ENCODE measurements around the gene RNU7-1. TPM values are rescaled to one million over a fixed set of nuclear protein-coding genes. Genes with fewer than 3 reads are reported as not detected.

RNU7-1 gene
- total and polyA plus RNA-seq, 3 donors from 2014 or later = not detected

DNA sequence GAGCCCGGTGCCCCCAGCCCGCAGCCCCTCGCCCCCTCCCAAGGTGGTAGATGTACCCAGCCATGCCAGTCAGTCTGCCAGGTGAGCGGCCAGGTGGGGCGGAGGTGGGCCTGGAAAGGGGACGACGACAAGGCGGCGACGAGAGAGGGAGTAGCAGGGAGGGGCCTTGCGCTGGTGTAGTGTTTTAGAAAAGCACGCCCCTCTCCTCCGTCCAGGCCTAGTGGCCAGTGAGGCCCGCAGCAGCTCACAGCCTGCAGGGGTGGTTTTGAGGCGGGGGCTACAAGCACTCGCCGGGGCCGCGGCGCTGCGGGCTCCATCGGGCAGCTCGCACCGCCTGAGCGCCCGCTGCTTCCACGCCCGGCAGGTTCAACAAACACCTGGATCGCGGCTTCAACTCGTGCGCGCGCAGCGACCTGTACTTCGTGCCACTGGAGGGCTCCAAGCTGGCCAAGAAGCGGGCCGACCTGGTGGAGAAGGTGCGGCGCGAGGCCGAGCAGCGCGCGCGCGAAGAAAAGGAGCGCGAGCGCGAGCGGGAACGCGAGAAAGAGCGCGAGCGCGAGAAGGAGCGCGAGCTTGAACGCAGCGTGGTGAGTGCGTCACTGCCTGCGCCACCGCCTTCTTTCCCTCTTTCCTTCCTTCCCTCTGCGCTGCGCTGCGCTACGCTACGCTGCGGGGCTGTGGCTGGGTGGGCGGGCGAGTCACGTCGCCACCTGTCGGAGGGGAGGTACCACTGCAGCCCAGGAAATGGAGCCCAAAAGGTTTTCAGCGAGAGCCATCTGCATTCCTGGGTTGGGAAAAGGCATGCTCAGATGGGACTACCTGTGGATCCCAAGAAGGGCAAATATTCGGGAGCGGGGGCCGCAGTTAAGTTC, 5.9 kb upstream of the RNU7-1 start:
- Histone ChIP-seq H3K27me3 (no peaks in the 10 kb centered on the region), H3K27ac (peak overlapping the region; percentile 88 to 94), H3K36me3 (ENCODE audit: low read depth, missing control alignments) (no peaks in the 10 kb centered on the region), H3K9me3 (no peaks in the 10 kb centered on the region), H3K4me3 (peak overlapping the region; percentile 70 to 79), H3K4me1 (peaks cover 30% of the 10 kb centered on the region)
- 0% methylated on average over 2 to 80 of the region's 80 CpGs for WGBS, 2 donors
- TF ChIP-seq, protein P1, sequence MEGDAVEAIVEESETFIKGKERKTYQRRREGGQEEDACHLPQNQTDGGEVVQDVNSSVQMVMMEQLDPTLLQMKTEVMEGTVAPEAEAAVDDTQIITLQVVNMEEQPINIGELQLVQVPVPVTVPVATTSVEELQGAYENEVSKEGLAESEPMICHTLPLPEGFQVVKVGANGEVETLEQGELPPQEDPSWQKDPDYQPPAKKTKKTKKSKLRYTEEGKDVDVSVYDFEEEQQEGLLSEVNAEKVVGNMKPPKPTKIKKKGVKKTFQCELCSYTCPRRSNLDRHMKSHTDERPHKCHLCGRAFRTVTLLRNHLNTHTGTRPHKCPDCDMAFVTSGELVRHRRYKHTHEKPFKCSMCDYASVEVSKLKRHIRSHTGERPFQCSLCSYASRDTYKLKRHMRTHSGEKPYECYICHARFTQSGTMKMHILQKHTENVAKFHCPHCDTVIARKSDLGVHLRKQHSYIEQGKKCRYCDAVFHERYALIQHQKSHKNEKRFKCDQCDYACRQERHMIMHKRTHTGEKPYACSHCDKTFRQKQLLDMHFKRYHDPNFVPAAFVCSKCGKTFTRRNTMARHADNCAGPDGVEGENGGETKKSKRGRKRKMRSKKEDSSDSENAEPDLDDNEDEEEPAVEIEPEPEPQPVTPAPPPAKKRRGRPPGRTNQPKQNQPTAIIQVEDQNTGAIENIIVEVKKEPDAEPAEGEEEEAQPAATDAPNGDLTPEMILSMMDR (IDR thresholded peaks at IDR 0.05) = peak; percentile 94 to 99 (median 95)
- TF ChIP-seq POLR2A (IDR thresholded peaks at IDR 0.05) = peak; percentile 25
- intact Hi-C loops (cut with DNase I; ENCODE audit: low total_unique reads) = no loop called here
- DNase-seq = peak; percentile 96

DNA sequence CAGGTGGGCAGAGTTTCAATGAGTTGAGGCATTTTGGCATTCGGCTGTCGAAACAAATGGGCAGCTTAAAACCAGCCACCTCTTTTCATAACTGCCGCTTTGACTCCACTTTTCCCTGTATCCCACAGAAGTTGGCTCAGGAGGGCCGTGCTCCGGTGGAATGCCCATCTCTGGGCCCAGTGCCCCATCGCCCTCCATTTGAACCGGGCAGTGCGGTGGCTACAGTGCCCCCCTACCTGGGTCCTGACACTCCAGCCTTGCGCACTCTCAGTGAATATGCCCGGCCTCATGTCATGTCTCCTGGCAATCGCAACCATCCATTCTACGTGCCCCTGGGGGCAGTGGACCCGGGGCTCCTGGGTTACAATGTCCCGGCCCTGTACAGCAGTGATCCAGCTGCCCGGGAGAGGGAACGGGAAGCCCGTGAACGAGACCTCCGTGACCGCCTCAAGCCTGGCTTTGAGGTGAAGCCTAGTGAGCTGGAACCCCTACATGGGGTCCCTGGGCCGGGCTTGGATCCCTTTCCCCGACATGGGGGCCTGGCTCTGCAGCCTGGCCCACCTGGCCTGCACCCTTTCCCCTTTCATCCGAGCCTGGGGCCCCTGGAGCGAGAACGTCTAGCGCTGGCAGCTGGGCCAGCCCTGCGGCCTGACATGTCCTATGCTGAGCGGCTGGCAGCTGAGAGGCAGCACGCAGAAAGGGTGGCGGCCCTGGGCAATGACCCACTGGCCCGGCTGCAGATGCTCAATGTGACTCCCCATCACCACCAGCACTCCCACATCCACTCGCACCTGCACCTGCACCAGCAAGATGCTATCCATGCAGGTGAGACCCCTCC, 5.0 kb upstream of the RNU7-1 start:
- no peak for DNase-seq
- Histone ChIP-seq H3K36me3 (ENCODE audit: low read depth, missing control alignments) (no peaks in the 10 kb centered on the region), H3K9me3 (no peaks in the 10 kb centered on the region), H3K4me3 (peak overlapping the region; percentile 70 to 79), H3K4me1 (peaks cover 35% of the 10 kb centered on the region), H3K27ac (peak overlapping the region; percentile 88 to 94), H3K27me3 (no peaks in the 10 kb centered on the region)
- intact Hi-C loops (cut with DNase I; ENCODE audit: low total_unique reads) = no loop called here
- WGBS, 2 donors = 59 to 63% methylated on average over 9 to 32 of the region's 32 CpGs
- TF ChIP-seq POLR2A (IDR thresholded peaks at IDR 0.05) = no peak
- TF ChIP-seq, protein P1 (IDR thresholded peaks at IDR 0.05) = no peak

DNA sequence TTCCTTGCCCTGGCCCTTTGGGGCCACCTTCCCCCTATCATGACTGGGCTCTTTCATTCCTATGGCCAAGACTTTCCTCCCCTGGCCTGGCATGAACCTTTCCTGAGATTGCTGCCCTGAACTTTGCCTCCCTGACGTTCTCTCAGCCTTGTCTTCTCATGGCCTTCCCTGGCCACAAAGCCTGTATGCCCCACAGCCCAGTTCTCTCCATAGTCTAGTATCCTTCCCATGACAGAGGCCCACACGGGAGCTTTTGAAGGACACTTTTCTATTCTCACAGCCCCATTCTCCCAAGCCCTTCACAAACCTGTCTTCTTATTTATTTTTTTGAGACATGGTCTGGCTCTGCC, 4.5 kb upstream of the RNU7-1 start:
- H3K9me3 ChIP-seq = no peaks in the 10 kb centered on the region
- no peaks in the 10 kb centered on the region for H3K27me3 ChIP-seq
- no peak for DNase-seq
- intact Hi-C loops (cut with DNase I; ENCODE audit: low total_unique reads) = no loop called here
- no peaks in the 10 kb centered on the region for H3K36me3 ChIP-seq (ENCODE audit: low read depth, missing control alignments)
- no peak overlapping the region for H3K27ac ChIP-seq
- H3K4me1 ChIP-seq = peaks cover 30% of the 10 kb centered on the region
- WGBS, 2 donors = 58 to 71% methylated on average over 2 of the region's 2 CpGs
- H3K4me3 ChIP-seq = no peak overlapping the region
- no peak for TF ChIP-seq POLR2A (IDR thresholded peaks at IDR 0.05)
- TF ChIP-seq, protein P1 (IDR thresholded peaks at IDR 0.05) = no peak

GRCh38 chr12:6941267-6941666, 2.3 kb upstream of the RNU7-1 start:
- H3K27ac ChIP-seq = no peak overlapping the region
- no peak overlapping the region for H3K4me3 ChIP-seq
- WGBS, 2 donors = 81 to 87% methylated on average over 11 to 12 of the region's 12 CpGs
- H3K27me3 ChIP-seq = no peaks in the 10 kb centered on the region
- DNase-seq = no peak
- TF ChIP-seq, protein P1 (IDR thresholded peaks at IDR 0.05) = no peak
- H3K36me3 ChIP-seq (ENCODE audit: low read depth, missing control alignments) = no peaks in the 10 kb centered on the region
- intact Hi-C loops (cut with DNase I; ENCODE audit: low total_unique reads) = loop anchor here (10.0 kb wide), 1 partner anchor 154 kb away; the partner anchor contains the start of gene C1R
- H3K9me3 ChIP-seq = no peaks in the 10 kb centered on the region
- H3K4me1 ChIP-seq = peaks cover 46% of the 10 kb centered on the region
